IPS DF 4.7 (cell line): ENCODE data around the gene ASIC2.

Source experiments
- DNase-seq: peaks from one replicate; pipeline ENCODE4 v3.0.0-alpha.2; 2013; ENCODE audit warnings: low spot score; ENCODE audit errors: extremely low read depth

Gene ASIC2

GRCh38 chr17:33292981-33293867 is at the start of gene ASIC2:
Gene ASIC2 (minus strand): TSS chr17:33293295.
- no peak for DNase-seq

GRCh38 chr17:33342025-33342424 is 48.9 kb upstream of the ASIC2 start:
- DNase-seq = no peak

- no peak for DNase-seq
Measured at GRCh38 chr17:33338242-33338641, 45.1 kb upstream of the ASIC2 start.

- no peak for DNase-seq
Measured at GRCh38 chr17:33335491-33336173, 42.5 kb upstream of the ASIC2 start.

- no peak for DNase-seq
Measured at GRCh38 chr17:33334703-33335102, 41.6 kb upstream of the ASIC2 start.

- DNase-seq = no peak
Measured at GRCh38 chr17:33330877-33331276, 37.8 kb upstream of the ASIC2 start.

- DNase-seq = no peak
Measured at GRCh38 chr17:33328129-33328528, 35.0 kb upstream of the ASIC2 start.

- no peak for DNase-seq
Measured at GRCh38 chr17:33324736-33325135, 31.6 kb upstream of the ASIC2 start.

- DNase-seq = no peak
Measured at GRCh38 chr17:33322063-33322462, 29.0 kb upstream of the ASIC2 start.

- DNase-seq = no peak
Measured at GRCh38 chr17:33318241-33318640, 25.1 kb upstream of the ASIC2 start.

- no peak for DNase-seq
Measured at GRCh38 chr17:33316746-33317145, 23.7 kb upstream of the ASIC2 start.

- DNase-seq = no peak
Measured at GRCh38 chr17:33310296-33310695, 17.2 kb upstream of the ASIC2 start.

- DNase-seq = no peak
Measured at GRCh38 chr17:33303254-33303653, 10.2 kb upstream of the ASIC2 start.

GRCh38 chr17:33302394-33302793 is 9.3 kb upstream of the ASIC2 start:
- DNase-seq = no peak

GRCh38 chr17:33300241-33300640 is 7.1 kb upstream of the ASIC2 start:
- no peak for DNase-seq

GRCh38 chr17:33299115-33299514 is 6.0 kb upstream of the ASIC2 start:
- DNase-seq = no peak

- no peak for DNase-seq
Measured at GRCh38 chr17:33297643-33298042, 4.5 kb upstream of the ASIC2 start.

GRCh38 chr17:33294994-33295393 is 1.9 kb upstream of the ASIC2 start:
- no peak for DNase-seq

GRCh38 chr17:33292201-33292980 is 704 bp downstream of the ASIC2 start:
- DNase-seq = no peak

GRCh38 chr17:33291248-33292200 is 1.6 kb downstream of the ASIC2 start:
- no peak for DNase-seq

GRCh38 chr17:33290253-33290652 is 2.8 kb downstream of the ASIC2 start:
- DNase-seq = no peak
